Loucy (cell line): Measurements from ENCODE around the gene ACAP1.
A peak's percentile ranks its signal among the peaks of the same experiment; 100 is the strongest.

Experiments used
- H2AFZ ChIP-seq: fragments of 200-600 bp; sonication (generic); 2 replicates; pipeline ENCODE4 v1.6.0; 2016; ENCODE audit warnings: antibody characterized with exemption, mild to moderate bottlenecking, low read length, moderate library complexity
- H3F3A ChIP-seq: fragments of 200-600 bp; 2 replicates; pipeline ENCODE4 v1.6.0; 2016; ENCODE audit warnings: antibody characterized with exemption, low read depth, mild to moderate bottlenecking
- H3K27me3 ChIP-seq: fragments of 200-600 bp; sonication (generic); 2 replicates; pipeline ENCODE4 v1.6.1; 2014; ENCODE audit warnings: low read length, mild to moderate bottlenecking; ENCODE audit not compliant: insufficient read depth, poor library complexity, severe bottlenecking
- H3K36me3 ChIP-seq: fragments of 200-600 bp; sonication (generic); 2 replicates; pipeline ENCODE4 v1.6.1; 2016; ENCODE audit warnings: low read length; ENCODE audit not compliant: insufficient read depth
- H3K4me1 ChIP-seq: fragments of 200-600 bp; sonication (generic); 2 replicates; pipeline ENCODE4 v1.5.1; 2014; ENCODE audit warnings: low read length, mild to moderate bottlenecking; ENCODE audit not compliant: insufficient read depth, poor library complexity, severe bottlenecking
- H3K4me2 ChIP-seq: fragments of 200-600 bp; sonication (generic); 2 replicates; pipeline ENCODE4 v1.6.0; 2014; ENCODE audit warnings: antibody characterized with exemption, low read length, low read depth, mild to moderate bottlenecking; ENCODE audit not compliant: poor library complexity, severe bottlenecking
- H3K4me3 ChIP-seq: fragments of 200-600 bp; sonication (generic); 2 replicates; pipeline ENCODE4 v1.5.1; 2014; ENCODE audit warnings: low read length, mild to moderate bottlenecking, mixed read lengths; ENCODE audit not compliant: poor library complexity, severe bottlenecking
- H3K79me2 ChIP-seq: fragments of 200-600 bp; sonication (generic); 2 replicates; pipeline ENCODE4 v1.6.1; 2014; ENCODE audit warnings: low read length; ENCODE audit not compliant: insufficient read depth
- H3K9ac ChIP-seq: fragments of 200-600 bp; sonication (generic); 2 replicates; pipeline ENCODE4 v1.6.0; 2014; ENCODE audit warnings: mild to moderate bottlenecking, low read depth, low read length, moderate library complexity; ENCODE audit not compliant: poor library complexity, severe bottlenecking
- H3K9me2 ChIP-seq: fragments of 200-600 bp; sonication (generic); replicated peaks from 2 replicates; pipeline ENCODE4 v1.6.1; 2016; ENCODE audit warnings: low read depth, low read length, mixed read lengths
- H3K9me3 ChIP-seq: fragments of 200-600 bp; sonication (generic); 2 replicates; pipeline ENCODE4 v1.6.1; 2014; ENCODE audit warnings: mild to moderate bottlenecking, antibody characterized with exemption, low read length, low read depth; ENCODE audit not compliant: insufficient read depth
- H4K20me1 ChIP-seq: fragments of 200-600 bp; sonication (generic); 2 replicates; pipeline ENCODE4 v1.6.0; 2014; ENCODE audit warnings: antibody characterized with exemption, low read length, mild to moderate bottlenecking; ENCODE audit not compliant: insufficient read depth, poor library complexity, severe bottlenecking
- EZH2phosphoT487 ChIP-seq: fragments of 200-600 bp; IDR thresholded peaks from 2 replicates; pipeline ENCODE4 v1.6.1; 2018; ENCODE audit warnings: antibody characterized with exemption, mild to moderate bottlenecking, moderate library complexity, borderline replicate concordance
- TF ChIP-seq, protein P1 (sequence below): fragments of 200-600 bp; sonication (generic); conservative IDR thresholded peaks from 2 replicates; pipeline ENCODE4 v1.5.1; 2014; ENCODE audit warnings: mild to moderate bottlenecking, antibody characterized with exemption, low read length

The ACAP1 gene

DNA sequence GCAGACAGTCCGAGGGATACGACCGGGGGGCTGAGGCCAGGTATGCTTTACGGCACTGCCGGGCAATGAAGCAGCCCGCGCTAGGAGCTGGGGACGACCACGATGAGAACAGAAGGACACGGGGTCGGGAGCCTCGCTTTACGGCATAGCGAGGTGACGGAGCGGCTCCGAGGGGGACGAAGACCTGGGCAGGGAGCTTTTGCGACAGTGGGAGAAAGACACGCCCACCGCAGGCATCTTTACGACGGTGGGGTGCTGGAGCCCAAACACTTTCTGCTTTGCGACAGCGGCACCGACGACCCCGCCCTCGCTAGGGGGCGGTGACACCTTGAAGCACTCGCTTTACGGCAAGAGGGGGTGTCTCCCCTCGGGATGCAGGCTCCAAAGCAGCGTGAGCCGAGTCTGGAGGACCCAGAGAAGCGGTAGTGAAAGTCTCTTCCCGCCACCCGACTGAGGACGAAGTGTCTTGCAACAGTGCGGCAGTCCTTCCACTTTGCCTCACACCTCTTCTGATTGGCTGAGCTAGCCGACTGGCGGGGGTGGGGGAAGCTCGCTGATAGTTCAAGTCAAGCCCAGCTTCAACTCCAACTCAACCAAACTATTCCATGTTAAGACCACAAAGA lies 6.8 kb upstream of the ACAP1 start:
- Histone ChIP-seq H3K4me1 (peaks cover 25% of the 10 kb centered on the region), H3K27me3 (no peaks in the 10 kb centered on the region), H3K9me2 (no peaks in the 10 kb centered on the region), H3K9ac (peak overlapping the region; percentile 76), H3K36me3 (no peaks in the 10 kb centered on the region), H3K79me2 (peaks cover 21% of the 10 kb centered on the region), H3K4me2 (peak overlapping the region; percentile 77), H3K4me3 (peak overlapping the region; percentile 84), H3F3A (no peaks in the 10 kb centered on the region), H3K9me3 (no peaks in the 10 kb centered on the region), H4K20me1 (peaks cover 5% of the 10 kb centered on the region), H2AFZ (peak overlapping the region; percentile 78)
- TF ChIP-seq, protein P1, sequence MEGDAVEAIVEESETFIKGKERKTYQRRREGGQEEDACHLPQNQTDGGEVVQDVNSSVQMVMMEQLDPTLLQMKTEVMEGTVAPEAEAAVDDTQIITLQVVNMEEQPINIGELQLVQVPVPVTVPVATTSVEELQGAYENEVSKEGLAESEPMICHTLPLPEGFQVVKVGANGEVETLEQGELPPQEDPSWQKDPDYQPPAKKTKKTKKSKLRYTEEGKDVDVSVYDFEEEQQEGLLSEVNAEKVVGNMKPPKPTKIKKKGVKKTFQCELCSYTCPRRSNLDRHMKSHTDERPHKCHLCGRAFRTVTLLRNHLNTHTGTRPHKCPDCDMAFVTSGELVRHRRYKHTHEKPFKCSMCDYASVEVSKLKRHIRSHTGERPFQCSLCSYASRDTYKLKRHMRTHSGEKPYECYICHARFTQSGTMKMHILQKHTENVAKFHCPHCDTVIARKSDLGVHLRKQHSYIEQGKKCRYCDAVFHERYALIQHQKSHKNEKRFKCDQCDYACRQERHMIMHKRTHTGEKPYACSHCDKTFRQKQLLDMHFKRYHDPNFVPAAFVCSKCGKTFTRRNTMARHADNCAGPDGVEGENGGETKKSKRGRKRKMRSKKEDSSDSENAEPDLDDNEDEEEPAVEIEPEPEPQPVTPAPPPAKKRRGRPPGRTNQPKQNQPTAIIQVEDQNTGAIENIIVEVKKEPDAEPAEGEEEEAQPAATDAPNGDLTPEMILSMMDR = no peak
- no peak for TF ChIP-seq EZH2phosphoT487

DNA sequence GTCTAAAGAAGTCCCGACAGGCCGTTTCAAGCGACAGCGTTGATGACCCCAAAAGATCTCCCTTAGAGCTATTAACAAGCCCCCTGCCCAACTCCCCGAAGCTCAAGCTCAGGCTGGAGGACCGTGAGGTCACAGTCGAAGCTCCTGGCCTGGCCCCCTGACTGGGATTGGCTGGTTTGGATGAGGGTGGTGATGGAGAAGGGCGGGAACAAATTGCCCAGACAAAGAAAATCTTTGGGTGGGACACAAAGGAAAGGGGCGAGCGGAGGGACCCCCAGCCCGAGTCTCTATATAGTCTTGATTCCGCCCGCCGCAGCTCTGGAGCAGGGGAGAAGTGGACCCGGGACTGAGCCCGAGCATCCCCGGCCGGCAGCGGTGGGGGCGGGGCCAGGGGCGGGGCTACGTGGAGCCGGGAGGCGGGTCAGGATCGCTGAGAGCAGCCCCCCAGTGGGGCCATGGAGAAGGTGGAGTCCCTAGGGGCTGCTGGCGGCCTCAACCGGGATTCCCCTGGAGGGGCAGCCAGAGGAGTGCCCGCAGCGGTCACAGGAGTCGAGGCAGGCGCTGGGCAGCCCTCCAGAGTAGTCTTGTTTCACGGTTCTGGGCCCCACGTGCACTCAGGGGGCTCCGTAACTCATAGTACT lies 6.2 kb upstream of the ACAP1 start:
- H3K4me1 ChIP-seq = peaks cover 31% of the 10 kb centered on the region

DNA sequence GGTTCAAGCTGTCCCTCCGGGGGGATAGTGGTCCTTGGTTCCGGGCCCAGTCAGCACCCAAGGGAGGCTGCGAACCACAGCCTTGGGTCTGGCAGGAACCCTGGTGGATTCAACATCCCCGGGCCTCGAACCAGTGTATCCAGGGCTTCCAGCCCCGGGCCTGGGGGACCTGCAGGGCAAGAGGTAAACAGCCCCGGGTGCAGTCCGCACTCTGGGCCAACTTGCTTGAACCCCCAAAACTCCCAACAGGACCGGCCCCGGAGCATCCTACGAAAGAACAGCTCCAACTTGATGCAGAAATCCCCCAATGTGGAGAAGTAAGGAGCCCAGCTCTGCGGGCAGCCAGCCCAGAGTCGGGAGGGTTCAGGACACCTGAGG lies 5.7 kb upstream of the ACAP1 start:
- Histone ChIP-seq H4K20me1 (peaks cover 5% of the 10 kb centered on the region), H3K4me1 (peaks cover 37% of the 10 kb centered on the region), H2AFZ (peak overlapping the region; percentile 78; the same call in 1 of the 2 replicates), H3K4me3 (peak overlapping the region; percentile 84), H3K9me3 (no peaks in the 10 kb centered on the region), H3K36me3 (no peaks in the 10 kb centered on the region), H3K9me2 (no peaks in the 10 kb centered on the region), H3F3A (no peaks in the 10 kb centered on the region), H3K79me2 (peaks cover 29% of the 10 kb centered on the region), H3K4me2 (peak overlapping the region; percentile 77), H3K27me3 (no peaks in the 10 kb centered on the region), H3K9ac (peak overlapping the region; percentile 76)
- TF ChIP-seq, protein P1 = no peak
- no peak for TF ChIP-seq EZH2phosphoT487

More for the DNA sequence above, 6.2 kb upstream of the ACAP1 start:
- Histone ChIP-seq H4K20me1 (peaks cover 5% of the 10 kb centered on the region), H3K4me3 (peak overlapping the region; percentile 84), H3K36me3 (no peaks in the 10 kb centered on the region), H2AFZ (peak overlapping the region; percentile 78), H3K79me2 (peaks cover 24% of the 10 kb centered on the region), H3F3A (no peaks in the 10 kb centered on the region), H3K27me3 (no peaks in the 10 kb centered on the region), H3K4me2 (peak overlapping the region; percentile 77), H3K9me2 (no peaks in the 10 kb centered on the region), H3K9ac (peak overlapping the region; percentile 76), H3K9me3 (no peaks in the 10 kb centered on the region)
- TF ChIP-seq, protein P1 = no peak
- TF ChIP-seq EZH2phosphoT487 = no peak
